Raji (cell line): ENCODE data around the gene CDH4.

Experiments
- POLR2A ChIP-seq: IDR thresholded peaks from 2 replicates; pipeline ENCODE4 v1.6.1; 2011; ENCODE audit warnings: low read depth, low read length, control low read depth; ENCODE audit not compliant: insufficient read depth

The CDH4 gene

DNA sequence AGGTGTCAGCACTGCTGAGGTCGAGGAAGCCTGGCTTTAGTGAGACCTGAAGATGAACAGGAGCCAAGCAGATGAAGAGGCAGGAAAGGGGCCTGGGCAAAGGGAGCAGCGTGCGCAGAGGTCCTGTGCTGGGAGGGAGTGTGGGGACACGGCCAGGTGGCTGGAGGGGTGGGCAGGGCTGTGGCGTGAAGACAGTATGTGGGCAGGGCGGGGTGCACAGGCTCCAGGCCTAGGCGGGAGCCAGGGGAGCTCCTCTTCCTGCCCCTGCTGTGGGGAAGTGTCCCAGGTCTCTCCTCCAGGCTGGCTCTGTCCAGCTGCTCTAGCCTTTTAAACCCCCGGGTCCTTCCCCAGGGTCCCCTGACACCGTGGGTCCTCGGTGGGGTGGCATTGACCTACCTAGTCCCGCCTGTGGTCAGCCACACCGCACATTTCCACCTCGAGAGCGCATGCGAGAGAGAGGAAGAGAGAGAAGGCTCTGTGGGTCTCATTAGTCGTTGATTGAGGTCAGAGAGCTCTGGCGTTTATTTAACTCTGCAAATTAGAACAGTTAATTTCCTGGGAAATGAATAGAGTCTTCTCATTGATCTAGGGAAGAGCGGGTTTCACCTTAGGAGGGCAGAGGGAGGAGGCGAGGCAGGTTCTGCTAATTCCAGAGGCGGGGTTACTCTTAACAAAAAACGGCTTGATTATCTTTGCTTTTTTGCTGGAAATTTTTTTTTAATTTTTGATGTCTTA, 68.8 kb downstream of the CDH4 start:
- TF ChIP-seq POLR2A, result no peak

DNA sequence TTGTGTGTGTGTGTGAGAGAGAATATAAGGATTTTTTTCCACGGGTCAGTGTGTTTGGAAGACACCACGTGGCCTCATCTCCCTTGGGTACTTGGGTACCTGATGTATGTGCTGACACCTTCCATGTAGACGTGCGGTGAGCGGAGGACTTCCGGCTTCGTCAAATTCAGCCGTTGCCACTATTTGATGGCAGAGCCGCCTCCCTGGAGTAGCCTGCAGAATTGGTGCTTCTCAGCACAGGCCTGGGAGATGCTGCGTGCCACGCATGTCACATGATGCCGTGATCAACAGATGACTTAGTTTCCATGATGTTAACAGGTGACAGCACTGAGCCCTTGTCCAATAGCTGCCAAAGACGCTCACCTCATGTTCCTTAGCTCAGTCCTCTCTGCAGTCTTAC, 69.4 kb downstream of the CDH4 start:
- TF ChIP-seq POLR2A, result no peak

DNA sequence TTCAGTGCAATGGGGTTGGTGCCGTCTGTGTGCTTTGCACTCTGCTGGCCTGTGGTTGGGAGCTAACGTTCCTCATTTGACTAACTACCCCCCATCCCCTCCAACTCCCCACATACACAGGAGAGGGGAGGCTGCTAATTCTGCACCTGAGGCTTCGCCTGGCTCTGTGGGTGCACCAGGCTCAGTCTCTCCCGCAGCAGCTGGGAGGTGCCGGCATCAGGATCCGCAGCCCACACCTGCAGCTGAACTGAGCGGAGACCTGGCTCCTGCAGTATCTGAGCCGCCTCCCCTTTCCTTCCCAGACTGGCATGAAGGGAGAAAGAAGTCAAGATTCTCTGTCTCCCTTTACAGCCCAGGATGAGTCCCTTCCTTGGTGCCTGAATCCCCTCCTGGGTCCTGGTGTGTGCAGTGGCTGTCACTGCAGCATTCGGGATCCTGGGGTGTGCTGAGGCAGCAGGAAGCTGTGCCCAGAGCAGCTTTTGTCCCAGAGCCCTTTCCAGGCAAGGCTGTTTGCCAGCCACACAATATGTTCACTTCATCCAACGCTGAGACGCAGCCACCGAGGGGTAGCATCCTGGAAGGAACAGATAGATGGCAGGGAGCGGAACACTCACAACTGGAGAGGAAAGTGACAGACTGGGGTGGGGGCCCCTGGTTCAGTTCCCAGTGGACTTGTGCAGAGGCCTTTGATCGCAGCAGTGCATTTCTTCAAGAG, 70.2 kb downstream of the CDH4 start:
- TF ChIP-seq POLR2A, result no peak

DNA sequence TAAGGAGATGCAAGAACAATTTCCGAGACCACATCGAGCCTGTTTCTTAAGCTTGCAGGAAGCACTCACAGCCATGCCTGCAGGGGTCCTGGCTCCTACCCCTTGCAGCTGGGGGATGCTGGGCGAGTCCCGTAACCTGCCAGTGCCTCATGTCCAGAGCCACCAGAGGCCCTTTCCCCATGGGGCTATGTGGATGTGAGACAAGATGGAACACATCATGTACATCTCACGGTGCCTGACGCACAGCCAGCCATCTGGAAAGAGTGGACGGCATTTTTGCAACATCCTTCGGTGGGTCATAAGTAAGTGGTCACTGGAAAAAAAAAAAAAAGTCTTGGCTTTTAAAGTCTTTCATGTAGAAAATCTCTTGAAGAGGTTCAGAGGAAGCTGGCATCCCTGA, 72.8 kb downstream of the CDH4 start:
- TF ChIP-seq POLR2A, result no peak

DNA sequence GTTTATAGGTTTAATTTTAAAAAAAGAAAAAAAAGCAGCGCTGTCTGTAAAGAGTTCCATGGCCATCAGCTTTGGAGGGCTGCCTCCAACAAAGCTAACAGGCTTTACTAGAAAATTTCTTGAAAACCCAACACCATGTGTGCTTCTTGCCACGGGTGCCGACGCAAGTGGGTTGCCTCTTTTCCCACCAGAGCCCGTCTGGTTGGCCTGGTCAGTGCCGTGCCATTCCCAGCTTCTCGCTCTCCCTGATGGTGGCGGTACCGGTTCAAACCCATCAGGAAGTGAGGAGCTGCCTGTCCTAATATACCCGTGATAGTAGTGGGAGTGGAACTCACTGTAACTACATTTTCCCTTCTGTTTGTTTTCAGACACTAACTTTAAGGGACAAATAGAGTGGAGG, 73.7 kb downstream of the CDH4 start:
- no peak for TF ChIP-seq POLR2A

DNA sequence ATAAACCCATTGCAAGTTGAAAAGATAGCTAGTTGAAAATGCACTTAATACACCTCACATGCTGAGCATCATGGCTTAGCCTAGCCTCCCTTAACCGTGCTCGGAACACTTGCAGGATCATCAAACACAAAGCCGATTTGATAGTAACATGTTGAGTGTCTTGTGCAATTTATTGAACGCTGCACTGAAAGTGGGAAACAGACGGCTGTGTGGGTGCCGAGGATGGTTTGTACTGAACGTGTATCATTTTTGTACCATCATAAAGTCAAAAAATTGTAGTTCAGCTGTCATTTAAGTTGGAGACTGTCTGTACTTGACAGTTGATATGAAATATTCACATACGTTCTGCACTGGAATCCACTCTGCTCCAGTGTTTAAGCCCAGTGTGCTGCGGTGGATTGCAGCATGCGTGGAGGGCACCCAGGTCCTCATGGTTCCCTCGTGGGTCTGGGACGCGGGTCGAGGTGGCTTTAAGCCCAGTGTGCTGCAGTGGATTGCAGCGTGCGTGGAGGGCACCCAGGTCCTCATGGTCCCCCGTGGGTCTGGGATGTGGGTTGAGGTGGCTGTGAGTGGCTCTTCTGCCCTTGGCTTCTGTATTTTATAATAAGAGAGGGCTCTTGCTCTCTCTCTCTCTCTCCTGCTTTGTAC, 77.0 kb downstream of the CDH4 start:
- no peak for TF ChIP-seq POLR2A

DNA sequence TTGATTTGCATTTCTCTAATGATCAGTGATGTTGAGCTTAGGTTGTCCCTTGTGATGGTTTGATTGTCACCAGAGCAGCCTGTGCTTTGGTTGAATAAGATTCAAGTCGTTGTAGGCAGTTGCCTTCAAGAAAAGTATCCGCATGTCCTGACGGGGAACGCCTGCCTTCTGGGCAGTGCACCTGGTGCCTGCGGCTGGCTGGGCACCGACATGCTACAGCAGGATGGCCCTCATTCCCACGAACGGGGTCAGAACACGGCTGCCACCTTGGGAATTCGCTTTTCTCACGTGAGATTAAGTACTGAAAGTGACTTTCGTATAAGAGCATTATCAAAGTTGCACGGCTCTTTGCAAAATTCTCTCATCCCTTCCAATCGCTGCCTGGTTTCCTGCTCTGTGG, 78.4 kb downstream of the CDH4 start:
- no peak for TF ChIP-seq POLR2A

DNA sequence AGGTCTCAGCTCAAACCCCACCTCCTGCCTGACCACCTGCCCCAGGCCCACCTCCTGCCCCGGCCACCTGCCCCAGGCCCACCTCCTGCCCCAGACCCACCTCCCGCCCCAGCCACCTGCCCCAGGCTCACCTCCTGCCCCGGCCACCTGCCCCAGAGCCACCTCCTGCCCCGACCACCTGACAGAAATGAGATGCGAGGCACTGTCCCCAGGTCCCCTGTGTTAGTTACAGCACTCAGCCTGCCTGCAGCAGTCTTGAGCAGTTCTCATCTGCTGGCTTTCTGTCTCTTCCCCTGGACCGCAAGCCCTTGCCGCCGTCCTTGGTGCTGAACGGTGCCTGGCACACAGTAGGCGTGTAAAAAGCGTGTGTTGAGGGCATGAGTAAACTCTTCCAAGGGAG, 79.5 kb downstream of the CDH4 start:
- TF ChIP-seq POLR2A, result no peak

DNA sequence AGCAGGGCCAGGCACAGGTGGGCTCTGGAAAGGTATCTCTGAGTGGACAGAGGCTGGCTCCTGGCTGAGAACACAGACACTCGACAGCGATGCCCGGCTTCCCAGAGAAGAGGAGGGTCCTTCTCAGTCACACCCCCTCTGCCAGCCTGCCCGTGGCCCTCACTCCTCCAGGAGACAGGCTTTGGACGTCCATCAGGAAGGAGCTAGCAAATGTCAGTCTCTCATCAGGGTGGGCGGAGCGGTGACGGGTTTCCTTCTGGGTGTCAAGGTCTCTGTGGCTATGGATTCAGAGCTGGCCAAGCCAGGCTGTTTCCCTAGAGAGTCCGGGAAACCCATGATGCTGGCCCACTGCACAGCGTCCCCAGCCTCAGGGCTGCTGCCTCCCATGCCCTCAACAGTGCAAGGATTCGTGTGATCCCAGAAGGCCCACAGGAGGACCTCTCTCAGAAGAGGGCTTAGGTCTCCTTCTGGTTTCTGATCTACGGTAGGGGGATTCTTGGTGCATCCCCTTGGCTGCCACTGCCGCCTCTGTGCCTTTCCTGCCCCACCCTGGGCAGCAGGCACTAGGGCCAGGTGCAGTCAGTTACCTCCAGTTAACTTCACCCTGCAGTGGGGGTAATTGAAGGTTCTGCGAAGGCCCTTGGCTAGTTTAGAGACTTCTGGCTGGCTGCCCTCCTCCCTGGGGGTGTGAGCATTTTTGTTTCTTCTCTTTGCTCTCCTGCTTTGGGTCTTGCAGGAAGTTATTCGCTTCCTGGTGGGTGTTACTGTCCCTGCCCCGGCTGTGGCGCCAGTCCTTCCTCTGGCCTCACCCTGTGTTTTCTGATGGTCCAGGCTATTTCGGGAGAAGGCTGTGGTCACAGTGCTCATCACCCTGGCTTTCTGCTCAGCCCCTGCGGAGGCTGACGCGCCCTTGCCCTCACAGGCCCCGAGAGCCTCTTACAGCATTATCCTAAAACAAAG, 80.2 kb downstream of the CDH4 start:
- no peak for TF ChIP-seq POLR2A

DNA sequence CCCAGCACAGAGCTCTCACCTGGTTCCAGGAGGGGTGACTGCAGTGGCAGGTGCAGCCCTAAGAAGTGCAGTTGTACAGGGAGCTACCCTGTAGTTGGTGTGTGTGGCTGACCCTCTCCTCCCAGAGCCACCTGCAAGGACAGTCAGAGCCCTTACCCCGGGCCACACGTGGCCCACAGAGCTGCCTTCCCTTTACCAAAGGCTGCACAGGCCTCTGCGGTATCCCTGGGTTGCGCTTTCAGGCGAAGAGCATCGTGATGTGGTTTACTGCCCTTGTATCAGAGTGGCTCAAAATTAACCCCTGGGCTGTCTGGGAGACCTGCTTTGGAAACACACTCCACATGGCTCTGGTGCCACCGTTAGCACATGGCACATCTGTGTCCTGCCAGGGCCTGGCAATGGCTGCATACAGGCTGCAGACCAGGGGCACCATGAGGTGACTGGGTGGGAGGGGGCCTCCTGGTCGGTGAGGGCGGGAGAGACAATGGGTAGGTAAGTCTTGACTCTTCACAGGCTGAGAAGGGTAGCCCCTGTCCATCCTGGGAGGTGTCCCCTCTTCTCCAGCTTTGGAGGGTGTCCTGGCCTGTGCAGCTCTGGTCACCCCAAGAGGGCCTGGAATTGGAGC, 81.5 kb downstream of the CDH4 start:
- TF ChIP-seq POLR2A, result no peak

DNA sequence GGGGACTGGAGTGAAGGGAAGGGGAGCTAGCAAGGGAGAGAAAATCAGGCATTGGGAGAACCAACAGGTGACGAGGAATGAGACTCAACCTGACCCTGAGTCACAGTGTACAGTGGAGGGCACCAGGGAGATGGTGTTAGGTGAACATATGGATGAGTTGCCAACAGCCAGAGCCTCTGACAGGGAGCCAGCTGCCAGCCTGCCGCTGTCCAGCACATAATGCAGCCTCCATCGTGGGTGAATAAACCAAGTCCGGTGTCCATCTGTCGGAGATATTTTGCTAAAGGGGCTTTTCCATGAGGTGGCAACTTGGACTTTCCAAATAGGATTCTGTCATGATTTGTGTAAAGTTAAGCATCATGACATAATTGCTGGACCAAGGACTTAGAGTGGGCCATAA, 88.1 kb downstream of the CDH4 start:
- TF ChIP-seq POLR2A, result no peak

DNA sequence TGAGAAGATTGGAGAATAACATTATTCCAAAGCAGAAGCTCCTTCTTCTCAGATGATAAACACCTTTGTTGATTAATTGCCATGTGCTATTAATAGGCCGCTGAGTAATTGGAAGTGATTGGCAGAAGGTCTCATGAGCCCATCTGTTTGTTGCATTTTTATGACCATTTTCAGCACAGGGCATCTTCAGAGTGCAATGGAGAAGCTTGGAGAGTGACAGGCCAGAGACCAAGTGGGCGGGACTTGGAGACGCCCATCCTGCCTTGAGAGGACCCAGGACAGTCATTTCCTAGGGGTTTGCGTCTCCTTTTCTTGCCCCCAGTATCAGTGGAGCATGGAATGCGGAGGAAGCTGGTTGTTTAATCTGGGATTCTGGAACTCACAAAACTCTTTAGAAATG, 89.5 kb downstream of the CDH4 start:
- no peak for TF ChIP-seq POLR2A

DNA sequence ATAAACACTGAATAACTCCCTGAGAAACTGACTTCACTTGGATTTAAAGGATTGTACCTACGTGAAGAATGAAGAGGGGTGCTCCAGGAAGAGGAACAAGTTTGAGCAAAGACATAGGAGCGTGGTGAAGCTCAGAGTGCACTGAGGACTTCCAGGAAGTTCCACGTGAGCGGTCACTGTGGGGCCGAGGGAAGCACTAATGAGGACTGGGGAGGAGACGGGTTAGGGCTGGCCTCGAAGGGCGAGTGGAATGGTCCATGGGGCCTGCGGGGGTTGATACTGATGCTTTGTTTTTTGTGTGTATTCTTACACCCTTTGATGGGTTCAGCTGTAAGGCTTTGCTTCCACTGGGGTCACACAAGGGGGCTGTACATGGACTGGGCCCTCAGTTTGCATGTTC, 91.9 kb downstream of the CDH4 start:
- no peak for TF ChIP-seq POLR2A

DNA sequence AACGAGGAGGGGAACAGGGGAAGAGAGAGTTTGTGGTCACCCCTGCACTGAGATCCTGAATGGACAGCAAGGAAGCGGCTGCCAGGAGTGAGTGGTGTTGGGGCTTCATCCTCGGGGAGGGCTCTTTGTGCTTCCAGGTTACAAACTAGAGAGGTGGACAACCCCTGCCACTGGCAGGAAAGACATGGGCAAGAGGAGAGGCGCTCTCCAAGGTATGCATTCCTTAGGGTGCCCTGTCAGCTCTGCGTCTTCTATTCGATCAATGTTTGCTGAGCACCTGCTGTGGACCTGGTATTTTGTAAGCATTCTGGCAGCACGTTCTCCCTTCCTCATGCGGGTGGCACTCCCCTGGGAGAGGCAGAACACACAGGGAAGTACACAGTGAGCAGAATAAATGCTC, 93.6 kb downstream of the CDH4 start:
- TF ChIP-seq POLR2A, result no peak

DNA sequence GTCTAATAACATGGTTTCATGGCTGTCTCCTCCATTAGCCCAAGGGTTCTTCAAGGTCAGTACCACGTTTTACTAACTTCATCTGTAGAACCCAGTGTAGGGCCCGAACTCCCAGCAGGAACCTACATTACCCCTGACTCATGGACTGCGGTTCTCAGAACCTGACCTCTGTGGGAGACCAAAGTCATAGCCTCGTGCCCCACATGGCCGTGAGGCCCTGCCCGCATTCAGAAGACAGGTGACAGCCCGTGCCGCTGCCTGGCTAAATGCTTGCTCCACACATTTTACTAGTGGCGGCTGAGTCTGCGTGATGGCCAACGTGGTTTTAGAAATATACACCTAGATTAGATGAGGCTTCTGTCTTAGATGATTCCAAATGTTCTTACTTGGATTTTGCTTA, 94.9 kb downstream of the CDH4 start:
- TF ChIP-seq POLR2A, result no peak
